ENCODE data around the gene ATP8B1. TPM values are rescaled to one million over a fixed set of nuclear protein-coding genes. Genes with fewer than 3 reads are reported as not detected.

ATP8B1 gene
- total and polyA plus RNA-seq, 11 donors = 3.0 to 12.8 (median 6.2) TPM

DNA sequence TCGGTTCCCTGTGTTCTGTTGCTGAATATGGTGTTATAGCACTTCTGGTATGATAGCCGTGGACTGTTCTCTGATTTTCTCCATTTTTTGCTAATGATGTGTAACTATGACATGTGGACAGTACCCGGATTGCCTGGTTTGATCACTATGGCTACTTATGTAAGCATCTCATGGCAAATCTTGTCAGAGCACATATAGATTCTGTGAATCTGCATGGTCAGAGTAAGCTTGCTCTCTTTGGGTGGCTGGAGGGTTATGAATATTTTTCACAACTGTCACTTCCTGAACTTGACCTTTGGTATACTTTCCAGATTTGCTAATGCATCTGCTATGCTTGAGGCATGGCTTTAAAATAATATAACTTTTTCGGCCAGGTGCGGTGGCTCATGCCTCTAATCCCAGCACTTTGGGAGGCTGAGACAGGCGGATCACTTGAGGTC is 36.8 kb upstream of the ATP8B1 start:
- no peak for DNase-seq
- Histone ChIP-seq H3K9me3 (no peaks in the 10 kb centered on the region), H3K36me3 (no peaks in the 10 kb centered on the region), H3K27me3 (no peaks in the 10 kb centered on the region), H3K27ac (no peak overlapping the region), H3K4me1 (no peaks in the 10 kb centered on the region), H3K4me3 (no peak overlapping the region)
- no peak for TF ChIP-seq POLR2A (IDR thresholded peaks at IDR 0.05)
- TF ChIP-seq, protein P1, sequence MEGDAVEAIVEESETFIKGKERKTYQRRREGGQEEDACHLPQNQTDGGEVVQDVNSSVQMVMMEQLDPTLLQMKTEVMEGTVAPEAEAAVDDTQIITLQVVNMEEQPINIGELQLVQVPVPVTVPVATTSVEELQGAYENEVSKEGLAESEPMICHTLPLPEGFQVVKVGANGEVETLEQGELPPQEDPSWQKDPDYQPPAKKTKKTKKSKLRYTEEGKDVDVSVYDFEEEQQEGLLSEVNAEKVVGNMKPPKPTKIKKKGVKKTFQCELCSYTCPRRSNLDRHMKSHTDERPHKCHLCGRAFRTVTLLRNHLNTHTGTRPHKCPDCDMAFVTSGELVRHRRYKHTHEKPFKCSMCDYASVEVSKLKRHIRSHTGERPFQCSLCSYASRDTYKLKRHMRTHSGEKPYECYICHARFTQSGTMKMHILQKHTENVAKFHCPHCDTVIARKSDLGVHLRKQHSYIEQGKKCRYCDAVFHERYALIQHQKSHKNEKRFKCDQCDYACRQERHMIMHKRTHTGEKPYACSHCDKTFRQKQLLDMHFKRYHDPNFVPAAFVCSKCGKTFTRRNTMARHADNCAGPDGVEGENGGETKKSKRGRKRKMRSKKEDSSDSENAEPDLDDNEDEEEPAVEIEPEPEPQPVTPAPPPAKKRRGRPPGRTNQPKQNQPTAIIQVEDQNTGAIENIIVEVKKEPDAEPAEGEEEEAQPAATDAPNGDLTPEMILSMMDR (IDR thresholded peaks at IDR 0.05) = no peak
- intact Hi-C loops (cut with DNase I) = no loop called here
- no peak for ATAC-seq
- WGBS, 4 donors = 86 to 93% (median 90%) methylated on average over 6 of the region's 6 CpGs

DNA sequence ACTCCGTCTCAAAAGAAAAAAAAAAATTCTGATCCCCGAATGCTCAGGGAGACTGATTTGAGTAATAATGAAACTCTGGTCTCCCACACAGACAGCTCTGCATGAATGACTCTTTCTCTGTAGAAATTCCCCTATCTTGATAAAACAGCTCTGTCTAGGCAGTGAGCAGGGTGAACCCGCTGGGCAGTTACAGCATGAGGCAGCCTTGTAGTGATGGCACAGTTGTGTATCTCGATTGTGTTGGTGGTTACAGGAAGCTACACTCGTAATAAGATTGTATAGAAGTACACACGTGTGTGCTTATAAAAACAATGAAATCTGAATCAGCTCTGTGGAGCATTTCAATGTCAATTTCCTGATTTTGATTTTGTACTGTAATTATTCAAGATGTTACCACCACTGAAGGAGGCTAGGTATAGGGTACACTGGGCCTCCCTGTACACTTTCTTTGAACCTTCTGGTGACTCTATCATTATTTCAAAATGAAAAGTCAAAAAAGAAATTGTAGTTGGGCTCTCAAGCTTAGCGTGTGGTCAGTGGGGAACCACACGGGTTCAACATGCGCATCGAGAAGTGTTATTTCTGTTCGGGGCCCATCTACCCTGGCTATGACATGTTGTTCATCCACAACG is 34.9 kb upstream of the ATP8B1 start:
- 83 to 85% (median 85%) methylated on average over 12 of the region's 12 CpGs for WGBS, 4 donors
- Histone ChIP-seq H3K27ac (no peak overlapping the region), H3K27me3 (no peaks in the 10 kb centered on the region), H3K4me3 (no peak overlapping the region), H3K36me3 (no peaks in the 10 kb centered on the region), H3K9me3 (no peaks in the 10 kb centered on the region), H3K4me1 (peaks cover 0 to 9% (median 0%) of the 10 kb centered on the region in 12 donors)
- TF ChIP-seq POLR2A (IDR thresholded peaks at IDR 0.05) = no peak
- TF ChIP-seq, protein P1 (IDR thresholded peaks at IDR 0.05) = no peak
- intact Hi-C loops (cut with DNase I) = no loop called here
- no peak for DNase-seq
- ATAC-seq = no peak

DNA sequence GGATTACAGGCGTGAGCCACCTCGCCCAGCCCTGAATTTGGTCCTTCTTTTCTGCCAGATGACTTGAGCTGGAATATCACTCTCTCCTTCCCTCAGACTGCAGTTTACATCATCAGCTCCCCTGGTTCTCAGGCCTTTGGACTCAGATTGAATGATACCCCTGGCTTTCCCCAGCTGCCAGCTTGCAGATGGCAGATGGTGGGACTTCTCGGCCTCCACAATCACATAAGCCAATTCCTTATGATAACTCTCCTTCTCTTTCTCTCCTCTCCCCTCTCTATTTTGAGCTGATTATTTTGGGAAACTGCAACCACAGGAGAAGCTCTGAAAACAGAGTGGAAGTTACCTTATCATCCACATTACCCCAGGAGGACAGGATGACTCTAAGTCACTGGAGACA is 33.4 kb upstream of the ATP8B1 start:
- 93 to 100% (median 97%) methylated on average over 3 of the region's 3 CpGs for WGBS, 4 donors
- Histone ChIP-seq H3K4me1 (peaks cover 0 to 9% (median 0%) of the 10 kb centered on the region in 12 donors), H3K27ac (no peak overlapping the region), H3K36me3 (no peaks in the 10 kb centered on the region), H3K27me3 (no peaks in the 10 kb centered on the region), H3K9me3 (peaks cover 0 to 9% (median 0%) of the 10 kb centered on the region in 12 donors), H3K4me3 (no peak overlapping the region)
- TF ChIP-seq POLR2A (IDR thresholded peaks at IDR 0.05) = no peak
- TF ChIP-seq, protein P1 (IDR thresholded peaks at IDR 0.05) = no peak
- intact Hi-C loops (cut with DNase I) = no loop called here
- ATAC-seq (no peak), DNase-seq (no peak)

DNA sequence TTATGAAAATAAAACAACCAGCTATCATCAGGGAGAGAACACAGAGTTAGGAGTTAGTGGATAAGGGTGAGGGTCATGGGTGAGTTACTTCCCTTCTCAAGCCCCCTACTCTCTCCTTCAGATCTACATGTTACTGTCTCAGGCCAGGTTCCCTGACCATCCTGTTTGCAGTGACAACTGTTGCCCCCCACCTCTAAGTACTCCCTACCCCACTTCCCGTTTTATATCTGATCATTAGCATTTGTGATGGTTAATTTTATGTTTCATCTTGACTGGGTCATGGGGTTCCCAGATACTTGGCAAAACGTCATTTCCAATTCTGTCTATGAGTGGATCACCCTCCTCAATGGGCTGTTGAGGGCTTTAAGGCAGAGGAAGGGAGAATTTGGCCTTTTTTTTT is 32.8 kb upstream of the ATP8B1 start:
- H3K27me3 ChIP-seq = no peaks in the 10 kb centered on the region
- ATAC-seq (no peak), DNase-seq (no peak)
- intact Hi-C loops (cut with DNase I) = no loop called here
- no peak overlapping the region for H3K4me3 ChIP-seq
- 90 to 94% (median 93%) methylated on average over 2 of the region's 2 CpGs for WGBS, 4 donors
- H3K9me3 ChIP-seq = peaks cover 0 to 11% (median 0%) of the 10 kb centered on the region in 12 donors
- H3K36me3 ChIP-seq = no peaks in the 10 kb centered on the region
- no peak overlapping the region for H3K27ac ChIP-seq
- H3K4me1 ChIP-seq = peaks cover 0 to 9% (median 0%) of the 10 kb centered on the region in 12 donors
- TF ChIP-seq, protein P1 (IDR thresholded peaks at IDR 0.05) = no peak
- TF ChIP-seq POLR2A (IDR thresholded peaks at IDR 0.05) = no peak
